Body of pancreas (tissue), 4 donors: ENCODE results near the gene XRCC3.

Experiments used
- POLR2A ChIP-seq, 3 donors: fragments of 450-650 bp; IDR thresholded peaks; one replicate each; pipeline ENCODE4 v1.6.1; 2016; ENCODE audit warnings: antibody characterized with exemption in 3 of 3, mild to moderate bottlenecking in 2 of 3
- TF ChIP-seq, protein P1 (sequence below), 7 experiments: fragments of 450-650 bp in 4 of 7; fragments of 200-600 bp in 3 of 7; sonication (generic) in 3 of 7; IDR thresholded peaks; one replicate each; pipeline ENCODE4 v1.5.1; 2016 to 2019; ENCODE audit warnings: antibody characterized with exemption in 7 of 7

DNA sequence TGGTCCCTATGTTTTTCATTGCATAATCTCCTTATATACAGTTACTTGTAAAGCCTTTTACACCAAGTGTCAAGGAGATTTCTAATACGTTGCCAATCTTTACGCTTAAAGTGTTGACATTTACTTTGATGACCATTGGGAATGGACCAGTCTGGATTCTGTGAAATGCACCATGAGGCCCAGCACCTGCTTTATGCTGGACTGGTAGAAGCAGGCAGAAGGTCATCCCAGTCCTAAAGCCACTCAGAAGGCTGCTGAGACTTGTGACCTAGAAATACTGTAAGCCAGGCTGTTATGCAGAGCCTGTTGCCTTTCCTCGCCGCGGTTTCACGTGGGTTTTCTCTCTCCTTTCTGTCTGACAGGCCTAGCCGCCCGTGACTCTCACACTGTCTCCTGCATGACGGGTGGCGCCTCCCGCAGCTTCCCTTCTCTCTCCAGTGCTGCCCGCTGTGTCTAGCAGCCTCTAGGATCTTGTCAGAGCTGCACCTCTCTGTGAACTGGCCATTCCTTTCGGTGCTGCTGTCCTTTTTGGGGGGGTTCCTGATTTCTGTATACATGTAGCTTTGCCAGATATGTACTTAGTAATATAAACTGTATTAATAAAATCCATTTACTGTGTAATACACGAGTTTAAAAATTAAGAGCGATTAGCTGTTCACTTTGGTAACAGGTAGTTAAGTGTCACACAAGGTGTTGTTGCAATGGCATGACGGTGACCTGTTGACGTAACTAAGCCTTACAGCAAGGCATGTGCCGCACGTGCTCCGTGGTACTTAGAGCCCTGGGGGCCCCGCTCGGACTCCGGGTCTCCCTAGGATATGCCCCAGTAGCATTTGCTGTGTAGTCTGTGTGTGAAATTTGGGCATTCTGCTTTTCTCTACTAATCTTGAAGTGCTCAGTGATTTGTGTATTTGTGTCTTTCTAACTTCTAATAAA, 29.7 kb downstream of the XRCC3 start:
- TF ChIP-seq, protein P1, sequence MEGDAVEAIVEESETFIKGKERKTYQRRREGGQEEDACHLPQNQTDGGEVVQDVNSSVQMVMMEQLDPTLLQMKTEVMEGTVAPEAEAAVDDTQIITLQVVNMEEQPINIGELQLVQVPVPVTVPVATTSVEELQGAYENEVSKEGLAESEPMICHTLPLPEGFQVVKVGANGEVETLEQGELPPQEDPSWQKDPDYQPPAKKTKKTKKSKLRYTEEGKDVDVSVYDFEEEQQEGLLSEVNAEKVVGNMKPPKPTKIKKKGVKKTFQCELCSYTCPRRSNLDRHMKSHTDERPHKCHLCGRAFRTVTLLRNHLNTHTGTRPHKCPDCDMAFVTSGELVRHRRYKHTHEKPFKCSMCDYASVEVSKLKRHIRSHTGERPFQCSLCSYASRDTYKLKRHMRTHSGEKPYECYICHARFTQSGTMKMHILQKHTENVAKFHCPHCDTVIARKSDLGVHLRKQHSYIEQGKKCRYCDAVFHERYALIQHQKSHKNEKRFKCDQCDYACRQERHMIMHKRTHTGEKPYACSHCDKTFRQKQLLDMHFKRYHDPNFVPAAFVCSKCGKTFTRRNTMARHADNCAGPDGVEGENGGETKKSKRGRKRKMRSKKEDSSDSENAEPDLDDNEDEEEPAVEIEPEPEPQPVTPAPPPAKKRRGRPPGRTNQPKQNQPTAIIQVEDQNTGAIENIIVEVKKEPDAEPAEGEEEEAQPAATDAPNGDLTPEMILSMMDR (IDR thresholded peaks at IDR 0.05), result no peak
- TF ChIP-seq POLR2A (IDR thresholded peaks at IDR 0.05), result no peak
